NB4 (cell line): Measurements from ENCODE around the gene CRTC1.

Source experiments
- DNase-seq: peaks from one replicate; pipeline ENCODE4 v3.0.0; 2010; ENCODE audit warnings: low read depth
- H3K4me3 ChIP-seq: one replicate; pipeline ENCODE4 v1.5.1; 2011; ENCODE audit warnings: mild to moderate bottlenecking, low read depth, low read length, moderate library complexity
- MYC ChIP-seq: IDR thresholded peaks from 2 replicates; pipeline ENCODE4 v1.6.1; 2011; ENCODE audit warnings: low read depth, low read length
- POLR2A ChIP-seq: IDR thresholded peaks from 2 replicates; pipeline ENCODE4 v1.6.1; 2011; ENCODE audit warnings: mild to moderate bottlenecking; ENCODE audit not compliant: insufficient read length; ENCODE audit errors: extremely low read depth
- TF ChIP-seq, protein P1 (sequence below): IDR thresholded peaks from one replicate; pipeline ENCODE4 v1.5.1; 2012; ENCODE audit warnings: low read depth, low read length
- TF ChIP-seq, protein P2 (sequence below): IDR thresholded peaks from 2 replicates; pipeline ENCODE4 v1.6.1; 2011; ENCODE audit warnings: low read depth, low read length

CRTC1 gene

DNA sequence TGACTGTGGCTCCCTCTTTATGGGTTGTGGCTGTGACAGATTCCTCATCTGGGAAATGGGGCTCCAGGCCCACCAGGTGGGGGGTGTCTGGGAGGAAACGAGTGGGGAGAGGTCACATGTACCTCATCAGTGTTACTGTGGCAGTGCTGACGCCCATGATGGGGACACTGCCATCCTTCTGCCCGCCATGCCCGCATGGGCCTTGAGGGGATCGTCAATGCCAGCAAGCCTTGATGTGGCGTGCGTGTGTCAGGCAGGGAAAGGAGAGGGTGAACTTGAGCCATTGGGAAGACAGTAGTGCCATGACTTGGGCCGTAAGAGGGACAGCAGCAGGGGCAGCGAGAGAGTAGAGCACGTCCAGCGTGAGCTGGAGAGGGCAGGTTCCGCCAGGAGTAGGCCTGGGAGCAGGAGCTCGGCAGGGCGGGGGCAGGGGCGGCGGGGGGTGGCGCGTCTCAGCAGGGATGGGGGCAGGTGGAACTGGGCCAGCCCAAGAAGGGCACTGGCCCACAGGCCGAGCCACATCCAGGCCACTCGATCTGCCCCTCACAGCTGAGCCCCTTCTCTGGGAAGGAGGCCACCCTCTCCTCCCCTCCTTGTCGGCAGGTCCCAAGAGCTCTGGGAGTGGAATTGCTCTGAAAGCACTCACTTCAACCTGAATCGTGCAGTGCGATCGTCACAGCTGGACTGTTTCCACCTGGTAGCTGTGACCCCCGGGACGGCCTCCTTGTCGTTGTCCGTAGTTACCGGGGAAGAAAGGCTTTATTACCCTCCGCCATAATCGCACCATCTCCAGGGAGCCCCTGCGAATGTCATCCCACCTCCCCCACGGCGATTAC is 36.7 kb upstream of the CRTC1 start:
- TF ChIP-seq, protein P1, sequence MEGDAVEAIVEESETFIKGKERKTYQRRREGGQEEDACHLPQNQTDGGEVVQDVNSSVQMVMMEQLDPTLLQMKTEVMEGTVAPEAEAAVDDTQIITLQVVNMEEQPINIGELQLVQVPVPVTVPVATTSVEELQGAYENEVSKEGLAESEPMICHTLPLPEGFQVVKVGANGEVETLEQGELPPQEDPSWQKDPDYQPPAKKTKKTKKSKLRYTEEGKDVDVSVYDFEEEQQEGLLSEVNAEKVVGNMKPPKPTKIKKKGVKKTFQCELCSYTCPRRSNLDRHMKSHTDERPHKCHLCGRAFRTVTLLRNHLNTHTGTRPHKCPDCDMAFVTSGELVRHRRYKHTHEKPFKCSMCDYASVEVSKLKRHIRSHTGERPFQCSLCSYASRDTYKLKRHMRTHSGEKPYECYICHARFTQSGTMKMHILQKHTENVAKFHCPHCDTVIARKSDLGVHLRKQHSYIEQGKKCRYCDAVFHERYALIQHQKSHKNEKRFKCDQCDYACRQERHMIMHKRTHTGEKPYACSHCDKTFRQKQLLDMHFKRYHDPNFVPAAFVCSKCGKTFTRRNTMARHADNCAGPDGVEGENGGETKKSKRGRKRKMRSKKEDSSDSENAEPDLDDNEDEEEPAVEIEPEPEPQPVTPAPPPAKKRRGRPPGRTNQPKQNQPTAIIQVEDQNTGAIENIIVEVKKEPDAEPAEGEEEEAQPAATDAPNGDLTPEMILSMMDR, result no peak
- TF ChIP-seq POLR2A, result no peak
- TF ChIP-seq, protein P2, sequence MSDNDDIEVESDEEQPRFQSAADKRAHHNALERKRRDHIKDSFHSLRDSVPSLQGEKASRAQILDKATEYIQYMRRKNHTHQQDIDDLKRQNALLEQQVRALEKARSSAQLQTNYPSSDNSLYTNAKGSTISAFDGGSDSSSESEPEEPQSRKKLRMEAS, result no peak
- no peak for TF ChIP-seq MYC
- DNase-seq, result no peak
- H3K4me3 ChIP-seq, result no peak overlapping the region

DNA sequence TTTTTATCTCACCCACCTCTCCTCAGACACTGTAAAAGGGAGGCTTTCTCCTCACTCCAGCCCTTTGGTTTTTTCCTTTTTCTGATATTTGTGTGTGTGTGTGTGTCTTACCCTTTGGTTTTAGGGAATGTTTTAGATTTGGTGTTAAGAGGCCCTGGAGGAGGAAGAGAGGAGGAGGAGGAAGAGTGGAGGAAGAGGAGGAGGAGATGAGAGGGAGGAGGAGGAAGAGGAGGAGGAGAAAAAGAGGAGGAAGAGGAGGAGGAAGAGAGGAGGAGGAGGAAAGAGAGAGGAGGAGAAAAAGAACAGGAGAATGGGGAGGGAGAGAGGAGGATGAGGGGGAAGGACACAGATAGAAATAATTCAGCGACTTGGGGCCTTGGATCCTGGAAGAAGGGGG is 36.1 kb upstream of the CRTC1 start:
- no peak overlapping the region for H3K4me3 ChIP-seq
- TF ChIP-seq, protein P1, result no peak
- TF ChIP-seq MYC (no peak), POLR2A (no peak)
- TF ChIP-seq, protein P2, result no peak
- DNase-seq, result no peak

DNA sequence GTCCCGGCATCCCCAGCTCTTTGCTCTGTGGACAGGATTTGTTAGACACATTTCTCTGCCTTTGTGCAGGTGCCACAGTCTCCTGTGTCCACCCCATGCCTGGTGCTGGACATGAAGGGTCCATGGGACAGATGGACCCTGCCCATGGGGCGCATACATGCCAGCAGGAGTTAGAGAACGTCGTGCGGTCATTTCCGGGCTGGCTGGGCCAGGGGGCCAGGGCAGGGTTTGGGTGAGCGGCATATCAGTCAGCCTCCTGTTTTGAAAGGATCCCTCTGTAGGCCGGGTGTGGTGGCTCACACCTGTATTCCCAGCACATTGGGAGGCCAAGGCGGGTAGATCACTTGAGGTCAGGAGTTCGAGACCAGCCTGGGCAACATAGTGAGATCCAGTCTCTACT is 35.7 kb upstream of the CRTC1 start:
- DNase-seq, result no peak

DNA sequence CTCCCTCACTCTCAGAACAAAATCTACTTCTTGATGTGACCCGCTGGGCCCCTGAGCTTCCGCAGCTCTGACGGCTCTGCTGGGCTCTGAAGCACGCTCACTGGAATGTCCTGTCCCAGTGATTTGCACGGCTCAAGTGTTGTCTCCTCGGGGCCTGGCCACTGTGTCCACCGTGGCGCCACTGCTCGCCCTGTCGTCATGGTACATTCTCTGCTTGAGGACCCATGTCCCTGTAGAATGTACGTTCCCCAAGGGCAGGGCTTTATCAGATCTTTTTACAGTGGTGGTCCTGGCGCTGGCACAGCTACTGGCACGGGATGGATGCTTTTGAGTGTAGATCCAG is 34.5 kb upstream of the CRTC1 start:
- no peak overlapping the region for H3K4me3 ChIP-seq
- no peak for DNase-seq
- TF ChIP-seq, protein P2, result no peak
- TF ChIP-seq, protein P1, result no peak
- TF ChIP-seq POLR2A (no peak), MYC (no peak)

More for the DNA sequence above, 35.7 kb upstream of the CRTC1 start:
- no peak for TF ChIP-seq POLR2A
- TF ChIP-seq, protein P2, result no peak
- TF ChIP-seq, protein P1, result no peak
- no peak overlapping the region for H3K4me3 ChIP-seq

DNA sequence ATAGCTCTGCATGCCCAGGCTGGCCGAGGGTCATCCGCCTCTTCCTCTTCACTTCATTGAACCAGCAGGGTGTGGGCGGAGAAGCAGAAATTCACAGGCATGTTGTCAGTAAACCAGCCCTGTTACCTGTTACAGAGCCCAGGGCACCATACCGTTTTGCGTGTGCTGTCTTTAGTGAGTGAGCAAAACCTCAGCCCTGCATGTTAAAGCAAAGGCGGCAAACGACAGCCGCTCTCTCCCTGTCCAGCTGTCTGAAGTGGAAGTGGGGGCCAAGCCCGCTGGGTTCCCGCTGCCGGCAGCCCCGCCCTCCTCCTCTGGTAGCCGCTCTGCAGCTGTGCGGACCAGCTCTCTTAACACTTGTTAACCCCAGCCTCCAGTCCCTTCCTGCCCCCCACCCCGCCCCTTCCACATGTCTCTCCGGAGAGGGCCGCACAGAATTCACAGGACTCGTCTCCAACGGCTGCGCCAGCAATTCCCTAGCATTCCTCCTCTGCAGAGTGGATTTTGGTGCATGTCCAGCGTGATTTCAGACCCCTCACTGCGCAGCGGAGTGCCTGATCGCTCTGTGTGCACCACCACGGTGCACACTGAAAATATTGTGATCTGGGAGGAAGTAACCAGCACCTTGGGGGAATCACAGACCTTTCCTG is 34.0 kb upstream of the CRTC1 start:
- TF ChIP-seq, protein P1, result no peak
- no peak for TF ChIP-seq POLR2A
- TF ChIP-seq, protein P2, result no peak
- no peak for TF ChIP-seq MYC
- DNase-seq, result no peak
- H3K4me3 ChIP-seq, result no peak overlapping the region
